ENCODE results near the gene PRR19.
"Not testable (repeated sequence)": the region's sequence is repeated elsewhere in the genome, so short reads cannot be mapped to it uniquely, and the experiment has no call there.

The PRR19 gene

GRCh38 chr19:42254850-42255765 lies 46.8 kb upstream of the PRR19 start, which contains the start of gene ERF:
ERF (minus strand) TSS chr19:42255128; CDS start chr19:42254999, 129 bp downstream.
- Mint-ChIP-seq H3K36me3 (ENCODE audit: low read depth) (peaks cover 5% of the 10 kb centered on the region), H3K4me1 (peaks cover 43% of the 10 kb centered on the region), H3K27me3 (ENCODE audit: low read depth, poor library complexity) (no peaks in the 10 kb centered on the region), H3K4me3 (peak within 1 kb of the TSS; percentile 81), H3K27ac (peak within 1 kb of the TSS; percentile 91), H3K9me3 (no peaks in the 10 kb centered on the region)
- peak; percentile 95 for DNase-seq
- TF ChIP-seq CTCF (IDR thresholded peaks at IDR 0.05), result no peak

- peak overlapping the region; percentile 91 for H3K27ac Mint-ChIP-seq
- H3K27me3 Mint-ChIP-seq (ENCODE audit: low read depth, poor library complexity), result no peaks in the 10 kb centered on the region
- DNase-seq, result peak; percentile 48
- no peak for TF ChIP-seq CTCF (IDR thresholded peaks at IDR 0.05)
- H3K4me1 Mint-ChIP-seq, result peaks cover 36% of the 10 kb centered on the region
- no peaks in the 10 kb centered on the region for H3K9me3 Mint-ChIP-seq
- H3K36me3 Mint-ChIP-seq (ENCODE audit: low read depth), result peaks cover 5% of the 10 kb centered on the region
- H3K4me3 Mint-ChIP-seq, result peak overlapping the region; percentile 81
Observed at GRCh38 chr19:42255766-42256745, 45.9 kb upstream of the PRR19 start.

GRCh38 chr19:42257842-42258241 lies 44.1 kb upstream of the PRR19 start:
- H3K9me3 Mint-ChIP-seq; H3K36me3 Mint-ChIP-seq (ENCODE audit: low read depth); H3K27me3 Mint-ChIP-seq (ENCODE audit: low read depth, poor library complexity); DNase-seq; H3K27ac Mint-ChIP-seq; H3K4me3 Mint-ChIP-seq: not testable (repeated sequence)
- H3K4me1 Mint-ChIP-seq, result peaks cover 21% of the 10 kb centered on the region

- Mint-ChIP-seq H3K27me3 (ENCODE audit: low read depth, poor library complexity) (peaks cover 9% of the 10 kb centered on the region), H3K27ac (no peak overlapping the region), H3K4me3 (no peak overlapping the region), H3K9me3 (no peaks in the 10 kb centered on the region), H3K4me1 (peaks cover 14% of the 10 kb centered on the region), H3K36me3 (ENCODE audit: low read depth) (no peaks in the 10 kb centered on the region)
- DNase-seq, result no peak
- TF ChIP-seq CTCF (IDR thresholded peaks at IDR 0.05), result no peak
Observed at GRCh38 chr19:42261763-42262162, 40.2 kb upstream of the PRR19 start.

GRCh38 chr19:42266105-42266504 lies 35.8 kb upstream of the PRR19 start:
- H3K36me3 Mint-ChIP-seq (ENCODE audit: low read depth); H3K27ac Mint-ChIP-seq; H3K27me3 Mint-ChIP-seq (ENCODE audit: low read depth, poor library complexity); H3K4me3 Mint-ChIP-seq; DNase-seq; H3K9me3 Mint-ChIP-seq: not testable (repeated sequence)
- H3K4me1 Mint-ChIP-seq, result peaks cover 16% of the 10 kb centered on the region

- not testable (repeated sequence) for H3K27me3 Mint-ChIP-seq (ENCODE audit: low read depth, poor library complexity); H3K9me3 Mint-ChIP-seq; DNase-seq; H3K27ac Mint-ChIP-seq; H3K36me3 Mint-ChIP-seq (ENCODE audit: low read depth); H3K4me3 Mint-ChIP-seq
- peaks cover 16% of the 10 kb centered on the region for H3K4me1 Mint-ChIP-seq
Observed at GRCh38 chr19:42266928-42267603, 34.9 kb upstream of the PRR19 start.
